Measurements from ENCODE around the gene LIPC.

Gene LIPC

DNA sequence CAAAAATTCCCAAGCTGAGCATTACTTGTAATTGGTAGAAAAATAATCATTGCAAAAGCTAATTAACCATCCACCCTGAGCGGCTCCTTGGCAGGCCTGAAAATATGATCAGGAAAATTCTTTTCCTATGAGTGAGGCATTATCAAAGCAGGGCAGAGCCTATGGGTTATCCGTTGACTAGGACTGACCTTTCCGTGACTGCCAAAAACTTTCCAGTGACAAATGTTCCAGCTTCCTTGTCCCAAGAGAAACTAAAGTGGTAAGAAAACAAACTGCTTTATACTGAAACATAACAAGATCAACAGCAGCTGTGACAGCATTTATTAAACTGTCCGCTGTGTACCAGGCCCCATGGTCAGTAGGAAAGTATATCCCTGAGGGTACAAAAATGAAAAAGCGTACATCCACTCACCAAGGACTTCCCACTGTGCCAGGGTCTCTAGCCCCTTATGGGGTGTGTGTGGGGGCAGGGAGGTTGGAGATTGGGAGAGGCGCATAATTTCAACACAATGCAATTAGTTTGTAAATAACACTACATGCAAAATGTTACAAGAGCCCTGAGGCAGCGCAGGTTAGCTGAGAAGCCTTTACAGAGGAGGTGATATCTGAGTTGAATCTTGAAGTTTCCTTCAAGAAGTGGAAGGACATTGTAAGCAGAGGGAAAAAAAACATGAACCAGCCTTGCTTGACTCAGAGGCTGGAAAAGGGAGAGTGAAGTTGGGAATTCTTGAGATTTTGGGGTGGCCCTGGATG, 8.5 kb downstream of the LIPC start:
- TF ChIP-seq, protein P1, sequence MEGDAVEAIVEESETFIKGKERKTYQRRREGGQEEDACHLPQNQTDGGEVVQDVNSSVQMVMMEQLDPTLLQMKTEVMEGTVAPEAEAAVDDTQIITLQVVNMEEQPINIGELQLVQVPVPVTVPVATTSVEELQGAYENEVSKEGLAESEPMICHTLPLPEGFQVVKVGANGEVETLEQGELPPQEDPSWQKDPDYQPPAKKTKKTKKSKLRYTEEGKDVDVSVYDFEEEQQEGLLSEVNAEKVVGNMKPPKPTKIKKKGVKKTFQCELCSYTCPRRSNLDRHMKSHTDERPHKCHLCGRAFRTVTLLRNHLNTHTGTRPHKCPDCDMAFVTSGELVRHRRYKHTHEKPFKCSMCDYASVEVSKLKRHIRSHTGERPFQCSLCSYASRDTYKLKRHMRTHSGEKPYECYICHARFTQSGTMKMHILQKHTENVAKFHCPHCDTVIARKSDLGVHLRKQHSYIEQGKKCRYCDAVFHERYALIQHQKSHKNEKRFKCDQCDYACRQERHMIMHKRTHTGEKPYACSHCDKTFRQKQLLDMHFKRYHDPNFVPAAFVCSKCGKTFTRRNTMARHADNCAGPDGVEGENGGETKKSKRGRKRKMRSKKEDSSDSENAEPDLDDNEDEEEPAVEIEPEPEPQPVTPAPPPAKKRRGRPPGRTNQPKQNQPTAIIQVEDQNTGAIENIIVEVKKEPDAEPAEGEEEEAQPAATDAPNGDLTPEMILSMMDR (IDR thresholded peaks at IDR 0.05; ENCODE audit: low read depth, low read length) = no peak
- DNase-seq (ENCODE audit: extremely low read depth, low read depth) = no peak

DNA sequence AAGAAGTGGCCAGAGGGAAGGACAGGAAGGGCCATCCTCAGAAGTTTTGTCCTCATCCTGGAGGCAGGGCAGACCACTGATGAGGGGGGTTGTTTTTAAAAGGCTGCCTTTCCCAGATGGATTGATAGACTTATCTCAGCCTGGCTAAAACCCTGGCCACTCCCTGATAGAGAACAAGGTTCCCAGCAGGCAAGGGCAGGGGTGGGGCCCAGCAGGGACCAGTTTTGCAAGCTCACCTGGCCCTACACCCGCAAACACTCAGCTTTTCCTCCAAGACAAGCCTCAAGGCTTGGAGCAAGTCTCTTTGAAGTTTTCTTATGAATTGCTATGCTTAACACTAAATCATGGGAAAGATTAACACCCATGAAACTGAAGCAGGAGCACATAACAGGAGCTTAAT, 9.1 kb downstream of the LIPC start:
- TF ChIP-seq, protein P1 (IDR thresholded peaks at IDR 0.05; ENCODE audit: low read depth, low read length) = no peak
- DNase-seq (ENCODE audit: extremely low read depth, low read depth) = no peak

DNA sequence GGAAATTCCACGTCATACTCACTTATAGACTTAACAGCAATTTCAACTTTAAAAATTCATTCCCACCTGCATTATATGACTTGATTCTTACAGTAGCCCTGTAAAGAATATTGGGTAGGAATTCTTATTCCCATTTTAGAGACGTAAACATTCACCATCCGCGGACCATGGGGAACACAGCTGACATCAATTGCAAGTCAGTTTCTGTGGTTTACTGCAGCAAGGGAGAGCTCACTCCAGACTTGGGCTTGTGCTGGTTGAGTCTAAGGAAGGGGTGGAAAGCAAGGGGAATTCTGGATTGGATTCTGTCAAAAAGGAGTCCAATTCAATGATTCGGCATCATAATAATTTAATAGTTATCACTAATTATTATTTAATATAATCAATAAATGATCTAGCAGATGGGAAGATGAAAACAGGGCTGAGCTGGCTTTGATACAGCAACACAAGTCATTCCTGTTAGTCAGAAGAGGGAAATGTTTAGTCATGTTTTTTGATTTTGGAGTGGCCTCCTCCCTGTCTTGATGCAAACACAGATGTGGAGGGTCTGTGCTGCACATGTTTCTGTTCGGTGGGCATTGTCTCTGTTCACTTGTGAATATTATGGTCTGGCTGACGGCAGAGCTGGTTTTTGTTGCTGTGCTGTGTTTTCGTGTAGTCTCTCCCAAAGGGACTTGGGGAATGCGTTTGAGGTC, 9.7 kb downstream of the LIPC start:
- peak; percentile 81 for DNase-seq (ENCODE audit: extremely low read depth, low read depth)
- TF ChIP-seq, protein P1 (IDR thresholded peaks at IDR 0.05; ENCODE audit: low read depth, low read length) = no peak

DNA sequence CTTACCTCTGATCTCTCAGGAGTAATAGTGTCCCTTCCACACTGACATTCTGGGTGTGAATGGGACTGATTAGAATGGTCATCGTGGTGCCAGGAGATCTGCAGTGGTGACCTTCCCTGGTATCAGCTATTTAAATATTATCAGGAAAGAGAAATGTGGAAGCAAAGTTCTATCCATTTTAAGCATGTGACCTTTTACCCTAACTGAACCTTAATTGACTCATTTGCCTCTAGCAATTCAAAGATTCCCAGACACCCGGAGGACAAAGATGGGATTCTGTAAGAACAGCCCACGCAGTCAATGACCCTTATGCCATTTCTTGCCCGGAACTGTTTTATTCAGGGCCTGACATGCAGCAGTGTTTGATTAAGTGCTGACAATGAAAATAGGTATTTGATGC, 10.3 kb downstream of the LIPC start:
- DNase-seq (ENCODE audit: extremely low read depth, low read depth) = no peak
- TF ChIP-seq, protein P1 (IDR thresholded peaks at IDR 0.05; ENCODE audit: low read depth, low read length) = no peak

DNA sequence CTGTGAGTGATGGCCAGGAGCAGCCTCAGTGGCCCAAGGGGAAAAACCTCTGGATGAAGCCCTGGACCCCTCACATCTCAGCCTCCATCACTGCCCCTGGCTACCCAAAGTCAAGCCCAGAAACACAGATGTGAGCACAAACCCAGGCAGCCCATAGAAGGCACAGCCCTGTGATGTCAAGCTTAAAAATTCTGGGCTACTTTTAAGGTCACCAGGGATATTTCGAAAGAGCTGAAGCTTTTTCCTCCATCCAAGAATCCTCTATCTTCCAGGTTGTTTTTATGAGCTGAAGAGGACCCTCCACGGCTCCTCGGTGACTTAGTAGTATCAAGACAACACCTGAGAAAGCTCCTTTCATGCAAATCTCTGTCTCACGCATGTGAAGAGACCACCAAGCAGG, 11.5 kb downstream of the LIPC start:
- TF ChIP-seq, protein P1 (IDR thresholded peaks at IDR 0.05; ENCODE audit: low read depth, low read length) = no peak
- no peak for DNase-seq (ENCODE audit: extremely low read depth, low read depth)

DNA sequence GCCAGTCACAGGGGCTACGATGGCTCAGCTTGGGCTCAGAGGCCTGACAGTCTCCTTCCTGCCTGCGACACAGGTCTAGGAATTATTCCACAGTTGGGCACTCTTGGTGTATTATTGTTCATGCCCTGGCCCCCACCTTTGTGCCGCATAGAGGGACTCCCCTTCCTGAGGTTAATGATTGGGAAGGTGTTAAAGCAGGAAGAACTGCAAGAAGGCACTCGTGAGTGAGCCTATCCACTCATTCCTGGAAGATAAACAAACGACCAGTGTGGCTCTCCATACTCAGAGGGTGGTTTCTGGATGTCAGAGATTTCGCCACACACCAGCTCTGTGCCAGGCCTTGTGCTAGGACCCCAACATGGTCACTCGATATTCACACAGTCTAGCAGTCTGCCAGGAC, 12.3 kb downstream of the LIPC start:
- TF ChIP-seq, protein P1 (IDR thresholded peaks at IDR 0.05; ENCODE audit: low read depth, low read length) = no peak
- DNase-seq (ENCODE audit: extremely low read depth, low read depth) = no peak

DNA sequence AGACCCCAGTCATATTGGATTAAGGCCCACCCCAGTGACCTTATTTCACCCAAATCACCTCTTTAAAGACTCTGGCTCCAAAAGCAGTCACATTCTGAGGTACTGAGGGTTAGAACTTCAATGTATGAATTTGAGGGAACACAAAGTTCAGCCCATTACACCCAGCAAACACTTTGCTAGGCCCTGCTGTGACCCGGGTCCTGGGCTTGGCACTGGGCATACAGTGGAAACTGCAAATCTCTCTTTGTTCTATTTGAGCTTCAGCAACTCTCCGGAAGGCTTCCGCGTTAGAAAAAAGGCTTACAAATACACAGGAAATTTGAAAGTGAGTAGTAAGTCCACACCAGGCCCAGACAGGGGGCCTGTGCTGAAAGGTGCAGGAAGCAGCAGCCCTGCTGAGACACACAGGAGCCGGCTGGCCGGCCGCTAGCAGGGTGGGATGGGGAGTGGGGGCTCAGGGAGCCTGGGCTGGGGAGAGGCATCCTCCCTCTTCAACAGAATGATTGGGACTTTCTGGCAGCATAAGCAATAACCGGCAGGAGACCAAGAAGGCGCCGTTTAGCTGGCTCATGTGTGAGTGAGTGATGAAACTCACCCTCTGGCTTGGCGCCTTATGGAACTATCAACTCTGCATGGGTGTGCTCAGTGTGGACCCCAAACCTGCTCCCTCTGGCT, 13.0 kb downstream of the LIPC start:
- DNase-seq (ENCODE audit: extremely low read depth, low read depth) = no peak
- TF ChIP-seq, protein P1 (IDR thresholded peaks at IDR 0.05; ENCODE audit: low read depth, low read length) = no peak
